B cell (primary cell): ENCODE measurements around the gene HLA-DRB1.

Experiments
- EZH2 ChIP-seq: IDR thresholded peaks from 2 replicates; pipeline ENCODE4 v1.6.1; 2012; ENCODE audit warnings: borderline replicate concordance, low read depth, mild to moderate bottlenecking, moderate library complexity, low read length; ENCODE audit not compliant: insufficient read depth, poor library complexity, severe bottlenecking
- TF ChIP-seq, protein P1 (sequence below): fragments of 200-600 bp; IDR thresholded peaks from one replicate; pipeline ENCODE4 v1.8.0; 2022; ENCODE audit warnings: antibody characterized with exemption, mild to moderate bottlenecking

DNA sequence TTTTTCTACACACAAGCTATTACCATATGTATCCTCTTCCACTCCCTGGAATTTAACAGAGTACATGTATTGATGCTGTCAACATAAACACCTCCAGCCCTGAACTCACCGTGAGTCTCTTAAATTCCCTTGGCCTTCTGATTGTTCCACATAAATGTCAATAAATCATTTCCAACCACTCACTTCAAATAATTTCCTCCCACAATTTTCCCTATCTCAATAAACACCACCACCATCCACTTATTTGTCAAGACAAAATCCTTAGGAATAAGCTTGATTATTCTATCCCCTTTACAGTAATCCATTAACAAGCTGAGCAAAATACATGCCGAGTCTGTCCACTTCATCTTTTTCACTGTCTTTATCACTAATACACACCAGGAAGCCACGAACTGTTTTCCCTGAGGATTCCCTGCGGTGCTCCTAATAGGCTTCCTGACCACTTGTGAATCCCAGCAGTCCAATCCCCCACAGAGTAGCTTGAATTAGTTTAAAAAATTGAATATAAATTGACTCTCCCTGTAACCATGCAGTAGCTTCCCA, 19.2 kb downstream of the HLA-DRB1 start:
- TF ChIP-seq, protein P1, sequence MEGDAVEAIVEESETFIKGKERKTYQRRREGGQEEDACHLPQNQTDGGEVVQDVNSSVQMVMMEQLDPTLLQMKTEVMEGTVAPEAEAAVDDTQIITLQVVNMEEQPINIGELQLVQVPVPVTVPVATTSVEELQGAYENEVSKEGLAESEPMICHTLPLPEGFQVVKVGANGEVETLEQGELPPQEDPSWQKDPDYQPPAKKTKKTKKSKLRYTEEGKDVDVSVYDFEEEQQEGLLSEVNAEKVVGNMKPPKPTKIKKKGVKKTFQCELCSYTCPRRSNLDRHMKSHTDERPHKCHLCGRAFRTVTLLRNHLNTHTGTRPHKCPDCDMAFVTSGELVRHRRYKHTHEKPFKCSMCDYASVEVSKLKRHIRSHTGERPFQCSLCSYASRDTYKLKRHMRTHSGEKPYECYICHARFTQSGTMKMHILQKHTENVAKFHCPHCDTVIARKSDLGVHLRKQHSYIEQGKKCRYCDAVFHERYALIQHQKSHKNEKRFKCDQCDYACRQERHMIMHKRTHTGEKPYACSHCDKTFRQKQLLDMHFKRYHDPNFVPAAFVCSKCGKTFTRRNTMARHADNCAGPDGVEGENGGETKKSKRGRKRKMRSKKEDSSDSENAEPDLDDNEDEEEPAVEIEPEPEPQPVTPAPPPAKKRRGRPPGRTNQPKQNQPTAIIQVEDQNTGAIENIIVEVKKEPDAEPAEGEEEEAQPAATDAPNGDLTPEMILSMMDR = no peak
- TF ChIP-seq EZH2 = no peak
